Measurements from ENCODE around the gene HPSE2.
A peak's percentile ranks its signal among the peaks of the same experiment; 100 is the strongest.

- TF ChIP-seq, protein P1, sequence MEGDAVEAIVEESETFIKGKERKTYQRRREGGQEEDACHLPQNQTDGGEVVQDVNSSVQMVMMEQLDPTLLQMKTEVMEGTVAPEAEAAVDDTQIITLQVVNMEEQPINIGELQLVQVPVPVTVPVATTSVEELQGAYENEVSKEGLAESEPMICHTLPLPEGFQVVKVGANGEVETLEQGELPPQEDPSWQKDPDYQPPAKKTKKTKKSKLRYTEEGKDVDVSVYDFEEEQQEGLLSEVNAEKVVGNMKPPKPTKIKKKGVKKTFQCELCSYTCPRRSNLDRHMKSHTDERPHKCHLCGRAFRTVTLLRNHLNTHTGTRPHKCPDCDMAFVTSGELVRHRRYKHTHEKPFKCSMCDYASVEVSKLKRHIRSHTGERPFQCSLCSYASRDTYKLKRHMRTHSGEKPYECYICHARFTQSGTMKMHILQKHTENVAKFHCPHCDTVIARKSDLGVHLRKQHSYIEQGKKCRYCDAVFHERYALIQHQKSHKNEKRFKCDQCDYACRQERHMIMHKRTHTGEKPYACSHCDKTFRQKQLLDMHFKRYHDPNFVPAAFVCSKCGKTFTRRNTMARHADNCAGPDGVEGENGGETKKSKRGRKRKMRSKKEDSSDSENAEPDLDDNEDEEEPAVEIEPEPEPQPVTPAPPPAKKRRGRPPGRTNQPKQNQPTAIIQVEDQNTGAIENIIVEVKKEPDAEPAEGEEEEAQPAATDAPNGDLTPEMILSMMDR (IDR thresholded peaks at IDR 0.05 in 2 of 3, conservative IDR thresholded peaks at IDR 0.05 in 1 of 3; ENCODE audit: borderline replicate concordance in 1 of 3, insufficient read depth in 1 of 3, low read depth in 2 of 3, low read length in 2 of 3) = peak; percentile 12 to 39 (median 36); a peak in 4 of 6 replicates
- TF ChIP-seq, protein P2, sequence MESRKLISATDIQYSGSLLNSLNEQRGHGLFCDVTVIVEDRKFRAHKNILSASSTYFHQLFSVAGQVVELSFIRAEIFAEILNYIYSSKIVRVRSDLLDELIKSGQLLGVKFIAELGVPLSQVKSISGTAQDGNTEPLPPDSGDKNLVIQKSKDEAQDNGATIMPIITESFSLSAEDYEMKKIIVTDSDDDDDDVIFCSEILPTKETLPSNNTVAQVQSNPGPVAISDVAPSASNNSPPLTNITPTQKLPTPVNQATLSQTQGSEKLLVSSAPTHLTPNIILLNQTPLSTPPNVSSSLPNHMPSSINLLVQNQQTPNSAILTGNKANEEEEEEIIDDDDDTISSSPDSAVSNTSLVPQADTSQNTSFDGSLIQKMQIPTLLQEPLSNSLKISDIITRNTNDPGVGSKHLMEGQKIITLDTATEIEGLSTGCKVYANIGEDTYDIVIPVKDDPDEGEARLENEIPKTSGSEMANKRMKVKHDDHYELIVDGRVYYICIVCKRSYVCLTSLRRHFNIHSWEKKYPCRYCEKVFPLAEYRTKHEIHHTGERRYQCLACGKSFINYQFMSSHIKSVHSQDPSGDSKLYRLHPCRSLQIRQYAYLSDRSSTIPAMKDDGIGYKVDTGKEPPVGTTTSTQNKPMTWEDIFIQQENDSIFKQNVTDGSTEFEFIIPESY (IDR thresholded peaks at IDR 0.05; ENCODE audit: extremely low read depth, insufficient replicate concordance, low read length) = no peak
- no peak for TF ChIP-seq POLR2A (IDR thresholded peaks at IDR 0.05; ENCODE audit: borderline replicate concordance, extremely low read depth, insufficient read depth, insufficient read length)
Measured at GRCh38 chr10:98487649-98488048, 748.0 kb downstream of the HPSE2 start.

Data from HCT116 (cell line).